GM21717 (cell line): Measurements from ENCODE around the gene XIRP2.
"Not testable (repeated sequence)": the region's sequence is repeated elsewhere in the genome, so short reads cannot be mapped to it uniquely, and the experiment has no call there.

Source experiments
- ATAC-seq: cut with Tn5 transposase; IDR thresholded peaks from one replicate; pipeline ENCODE4 v1.9.1; 2021; ENCODE audit warnings: mild to moderate bottlenecking, moderate library complexity; ENCODE audit not compliant: unreplicated experiment

Gene XIRP2

GRCh38 chr2:167187978-167188967 is 300.0 kb downstream of the XIRP2 start:
- no peak for ATAC-seq

- no peak for ATAC-seq
These were observed 301.8 kb downstream of the XIRP2 start for GRCh38 chr2:167190053-167190452.

- ATAC-seq: no peak
These were observed 303.3 kb downstream of the XIRP2 start for GRCh38 chr2:167191588-167191987.

- ATAC-seq: no peak
These were observed 304.6 kb downstream of the XIRP2 start for GRCh38 chr2:167192833-167193232.

- ATAC-seq: no peak
These were observed 308.4 kb downstream of the XIRP2 start for GRCh38 chr2:167196461-167197252.

- ATAC-seq: no peak
These were observed 309.7 kb downstream of the XIRP2 start for GRCh38 chr2:167198009-167198408.

GRCh38 chr2:167198576-167198975 is 310.3 kb downstream of the XIRP2 start:
- ATAC-seq: no peak

GRCh38 chr2:167200019-167200418 is 311.7 kb downstream of the XIRP2 start:
- no peak for ATAC-seq

- no peak for ATAC-seq
These were observed 321.5 kb downstream of the XIRP2 start for GRCh38 chr2:167209784-167210183.

GRCh38 chr2:167212014-167212648 is 323.9 kb downstream of the XIRP2 start:
- ATAC-seq: peak; percentile 83

GRCh38 chr2:167215595-167215994 is 327.3 kb downstream of the XIRP2 start:
- ATAC-seq: no peak

- no peak for ATAC-seq
These were observed 349.2 kb downstream of the XIRP2 start for GRCh38 chr2:167237478-167237877.

GRCh38 chr2:167240671-167241070 is 352.4 kb downstream of the XIRP2 start:
- no peak for ATAC-seq

GRCh38 chr2:167249197-167249596 is 360.9 kb downstream of the XIRP2 start:
- ATAC-seq: no peak

- ATAC-seq: no peak
These were observed 364.7 kb downstream of the XIRP2 start for GRCh38 chr2:167253025-167253424.

GRCh38 chr2:167254721-167255120 is 366.4 kb downstream of the XIRP2 start:
- no peak for ATAC-seq

- ATAC-seq: no peak
These were observed 370.4 kb downstream of the XIRP2 start for GRCh38 chr2:167258712-167259111.

GRCh38 chr2:167264380-167264779 is 376.1 kb downstream of the XIRP2 start:
- no peak for ATAC-seq

- no peak for ATAC-seq
These were observed 376.7 kb downstream of the XIRP2 start for GRCh38 chr2:167265004-167265403.

GRCh38 chr2:167265722-167266121 is 377.4 kb downstream of the XIRP2 start:
- no peak for ATAC-seq

GRCh38 chr2:167268245-167268644 is 380.0 kb downstream of the XIRP2 start:
- not testable (repeated sequence) for ATAC-seq
